ENCODE results near the gene STK10.

DNA sequence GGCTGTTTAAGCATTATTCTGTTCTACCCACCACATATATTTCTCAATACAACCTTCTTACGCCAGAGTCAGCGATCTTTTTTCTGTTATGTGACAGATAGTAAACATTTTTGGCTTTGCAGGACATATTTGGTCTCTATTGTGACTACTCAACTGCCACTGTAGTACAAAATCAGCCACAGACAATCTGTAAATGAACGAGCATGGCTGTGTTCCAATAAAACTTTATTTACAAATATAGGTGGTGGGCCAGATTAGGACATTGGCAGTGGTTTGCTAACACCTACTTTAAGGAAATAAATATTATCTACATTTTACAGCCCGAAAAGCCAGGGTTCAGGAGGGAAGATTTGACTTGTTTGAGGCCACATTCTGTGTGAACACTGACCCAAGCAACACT, 141.4 kb downstream of the STK10 start:
- TF ChIP-seq, protein P1, sequence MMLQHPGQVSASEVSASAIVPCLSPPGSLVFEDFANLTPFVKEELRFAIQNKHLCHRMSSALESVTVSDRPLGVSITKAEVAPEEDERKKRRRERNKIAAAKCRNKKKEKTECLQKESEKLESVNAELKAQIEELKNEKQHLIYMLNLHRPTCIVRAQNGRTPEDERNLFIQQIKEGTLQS (IDR thresholded peaks at IDR 0.05) = no peak
- TF ChIP-seq, protein P2, sequence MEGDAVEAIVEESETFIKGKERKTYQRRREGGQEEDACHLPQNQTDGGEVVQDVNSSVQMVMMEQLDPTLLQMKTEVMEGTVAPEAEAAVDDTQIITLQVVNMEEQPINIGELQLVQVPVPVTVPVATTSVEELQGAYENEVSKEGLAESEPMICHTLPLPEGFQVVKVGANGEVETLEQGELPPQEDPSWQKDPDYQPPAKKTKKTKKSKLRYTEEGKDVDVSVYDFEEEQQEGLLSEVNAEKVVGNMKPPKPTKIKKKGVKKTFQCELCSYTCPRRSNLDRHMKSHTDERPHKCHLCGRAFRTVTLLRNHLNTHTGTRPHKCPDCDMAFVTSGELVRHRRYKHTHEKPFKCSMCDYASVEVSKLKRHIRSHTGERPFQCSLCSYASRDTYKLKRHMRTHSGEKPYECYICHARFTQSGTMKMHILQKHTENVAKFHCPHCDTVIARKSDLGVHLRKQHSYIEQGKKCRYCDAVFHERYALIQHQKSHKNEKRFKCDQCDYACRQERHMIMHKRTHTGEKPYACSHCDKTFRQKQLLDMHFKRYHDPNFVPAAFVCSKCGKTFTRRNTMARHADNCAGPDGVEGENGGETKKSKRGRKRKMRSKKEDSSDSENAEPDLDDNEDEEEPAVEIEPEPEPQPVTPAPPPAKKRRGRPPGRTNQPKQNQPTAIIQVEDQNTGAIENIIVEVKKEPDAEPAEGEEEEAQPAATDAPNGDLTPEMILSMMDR (IDR thresholded peaks at IDR 0.05; ENCODE audit: low read depth, low read length, missing input control) = no peak
- no peak for TF ChIP-seq GABPA (IDR thresholded peaks at IDR 0.05 in 1 of 2, conservative IDR thresholded peaks at IDR 0.05 in 1 of 2)
- no peak for TF ChIP-seq JUND (IDR thresholded peaks at IDR 0.05)
- no peak for TF ChIP-seq RXRA (IDR thresholded peaks at IDR 0.05)
- TF ChIP-seq TAF1 (conservative IDR thresholded peaks at IDR 0.05) = no peak
- TF ChIP-seq RAD21 (IDR thresholded peaks at IDR 0.05) = no peak
